GM12874 (cell line): Measurements from ENCODE around the gene THSD8.

Source experiments
- CTCF ChIP-seq: IDR thresholded peaks from 2 replicates; pipeline ENCODE4 v1.5.1; 2011; ENCODE audit warnings: low read depth, mild to moderate bottlenecking, control low read depth, low read length, moderate library complexity; ENCODE audit not compliant: insufficient read depth

Gene THSD8

GRCh38 chr19:12791345-12792050 lies 10.4 kb upstream of the THSD8 start, which contains the start of gene JUNB:
Gene JUNB, plus strand, starts transcription at chr19:12791486. Its CDS starts 286 bp downstream, at chr19:12791772.
- TF ChIP-seq CTCF, result no peak

- no peak for TF ChIP-seq CTCF
Measured at GRCh38 chr19:12792051-12792852, 9.6 kb upstream of the THSD8 start.

- no peak for TF ChIP-seq CTCF
Measured at GRCh38 chr19:12792853-12793289, 9.0 kb upstream of the THSD8 start.

GRCh38 chr19:12793290-12794195 lies 8.3 kb upstream of the THSD8 start:
- TF ChIP-seq CTCF, result no peak

GRCh38 chr19:12794196-12794941 lies 7.5 kb upstream of the THSD8 start:
- no peak for TF ChIP-seq CTCF

- TF ChIP-seq CTCF, result no peak
Measured at GRCh38 chr19:12794971-12795381, 6.9 kb upstream of the THSD8 start.
